PFSK-1 (cell line): Measurements from ENCODE around the gene BTC.

Experiments used
- POLR2AphosphoS5 ChIP-seq: IDR thresholded peaks from 2 replicates; pipeline ENCODE4 v1.6.1; 2012; ENCODE audit warnings: low read depth, mild to moderate bottlenecking, control low read depth, low read length, moderate library complexity
- REST ChIP-seq, 2 experiments: IDR thresholded peaks; 2 replicates each; pipeline versions ENCODE4 v1.6.1 to v1.8.0; 2011 to 2012; ENCODE audit warnings: low read depth in 2 of 2, low read length in 2 of 2, control low read depth in 1 of 2, inconsistent platforms in 1 of 2, mild to moderate bottlenecking in 1 of 2, moderate library complexity in 1 of 2; ENCODE audit not compliant: insufficient read depth in 1 of 2
- TAF1 ChIP-seq: IDR thresholded peaks from 2 replicates; pipeline ENCODE4 v1.6.1; 2012; ENCODE audit warnings: low read length, control low read depth, borderline replicate concordance; ENCODE audit not compliant: insufficient read depth

- TF ChIP-seq TAF1 (no peak), POLR2AphosphoS5 (no peak), REST (IDR thresholded peaks at IDR 0.05; ENCODE audit: insufficient read depth in 1 of 2, low read depth in 2 of 2, low read length in 2 of 2) (no peak)
These were observed 40.1 kb downstream of the BTC start for GRCh38 chr4:74754218-74754617.
